Mesenchymal stem cell (in vitro differentiated cells and primary cell): ENCODE measurements around the gene ACOX3.

Experiments used
- DNase-seq: peaks from one replicate; pipeline ENCODE4 v3.0.0-alpha.2; 2013
- H2AFZ ChIP-seq: one replicate; pipeline ENCODE4 v1.6.1; 2013; ENCODE audit warnings: low read depth, mild to moderate bottlenecking, control low read depth, inconsistent platforms, low read length, moderate library complexity
- H2AK5ac ChIP-seq: 2 replicates; pipeline ENCODE4 v1.6.1; 2013; ENCODE audit warnings: low read length, moderate library complexity, mild to moderate bottlenecking, inconsistent platforms; ENCODE audit not compliant: severe bottlenecking
- H2BK120ac ChIP-seq: one replicate; pipeline ENCODE4 v1.6.1; 2013; ENCODE audit warnings: low read depth, mild to moderate bottlenecking, inconsistent platforms, low read length, moderate library complexity
- H2BK12ac ChIP-seq, 2 experiments: one replicate each; pipeline ENCODE4 v1.6.1; 2013; ENCODE audit warnings: inconsistent platforms in 2 of 2, low read length in 2 of 2, mild to moderate bottlenecking in 2 of 2, moderate library complexity in 2 of 2, control low read depth in 1 of 2
- H2BK15ac ChIP-seq: one replicate; pipeline ENCODE4 v1.6.1; 2013; ENCODE audit warnings: mild to moderate bottlenecking, low read depth, inconsistent platforms; ENCODE audit not compliant: poor library complexity, severe bottlenecking
- H2BK5ac ChIP-seq: 2 replicates; pipeline ENCODE4 v1.6.1; 2013; ENCODE audit warnings: low read depth, mild to moderate bottlenecking, low read length, control low read depth, inconsistent platforms; ENCODE audit not compliant: poor library complexity, severe bottlenecking
- H3K14ac ChIP-seq, 2 experiments: one replicate each; pipeline ENCODE4 v1.6.1; 2013; ENCODE audit warnings: inconsistent platforms in 2 of 2, low read length in 2 of 2, control low read depth in 1 of 2, mild to moderate bottlenecking in 1 of 2, moderate library complexity in 1 of 2
- H3K18ac ChIP-seq, 2 experiments: one replicate each; pipeline ENCODE4 v1.6.1; 2013; ENCODE audit warnings: inconsistent platforms in 2 of 2, low read length in 2 of 2, control low read depth in 1 of 2, low read depth in 1 of 2, mild to moderate bottlenecking in 1 of 2
- H3K23ac ChIP-seq, 2 experiments: one replicate each; pipeline ENCODE4 v1.6.1; 2013; ENCODE audit warnings: inconsistent platforms in 2 of 2, low read length in 2 of 2, mild to moderate bottlenecking in 2 of 2, moderate library complexity in 2 of 2, control low read depth in 1 of 2
- H3K27ac ChIP-seq: 2 replicates; pipeline ENCODE4 v1.5.1; 2013; ENCODE audit warnings: mild to moderate bottlenecking, moderate library complexity, low read length, control low read depth, inconsistent platforms; ENCODE audit not compliant: poor library complexity, severe bottlenecking
- H3K27me3 ChIP-seq, 2 experiments: 2 replicates each; pipeline versions ENCODE4 v1.6.1 to v1.7.0; 2013; ENCODE audit warnings: low read length in 2 of 2, mild to moderate bottlenecking in 2 of 2, moderate library complexity in 2 of 2, control low read depth in 1 of 2, inconsistent platforms in 1 of 2; ENCODE audit not compliant: control insufficient read depth in 1 of 2, insufficient read depth in 1 of 2
- H3K36me3 ChIP-seq, 2 experiments: 2 replicates each; pipeline versions ENCODE4 v1.6.1 to v1.7.0; 2013; ENCODE audit warnings: low read length in 2 of 2, control low read depth in 1 of 2, inconsistent platforms in 1 of 2, low read depth in 1 of 2, mild to moderate bottlenecking in 1 of 2; ENCODE audit not compliant: insufficient read depth in 2 of 2, control insufficient read depth in 1 of 2
- H3K4ac ChIP-seq, 2 experiments: one replicate each; pipeline ENCODE4 v1.6.1; 2013; ENCODE audit warnings: inconsistent platforms in 2 of 2, low read length in 2 of 2, mild to moderate bottlenecking in 2 of 2, moderate library complexity in 2 of 2, control low read depth in 1 of 2, low read depth in 1 of 2
- H3K4me1 ChIP-seq: 2 replicates; pipeline ENCODE4 v1.6.1; 2013; ENCODE audit warnings: low read depth, low read length, control low read depth; ENCODE audit not compliant: control insufficient read depth, insufficient read depth
- H3K4me2 ChIP-seq: 2 replicates; pipeline ENCODE4 v1.6.1; 2013; ENCODE audit warnings: low read length, mild to moderate bottlenecking, inconsistent platforms; ENCODE audit not compliant: poor library complexity, severe bottlenecking
- H3K4me3 ChIP-seq, 2 experiments: 2 replicates each; pipeline versions ENCODE4 v1.5.1 to v1.7.0; 2013; ENCODE audit warnings: low read length in 2 of 2, mild to moderate bottlenecking in 2 of 2, control low read depth in 1 of 2, low read depth in 1 of 2; ENCODE audit not compliant: insufficient read depth in 1 of 2
- H3K79me1 ChIP-seq: replicated peaks from 2 replicates; pipeline ENCODE4 v1.6.1; 2013; ENCODE audit warnings: mild to moderate bottlenecking, control low read depth, low read length, inconsistent platforms; ENCODE audit not compliant: poor library complexity, severe bottlenecking
- H3K9ac ChIP-seq: 2 replicates; pipeline ENCODE4 v1.7.0; 2013; ENCODE audit warnings: mild to moderate bottlenecking, low read length, moderate library complexity
- H3K9me3 ChIP-seq: 2 replicates; pipeline ENCODE4 v1.7.0; 2013; ENCODE audit warnings: mild to moderate bottlenecking, low read length; ENCODE audit not compliant: control insufficient read depth
- H4K8ac ChIP-seq: one replicate; pipeline ENCODE4 v1.6.1; 2013; ENCODE audit warnings: inconsistent platforms, mild to moderate bottlenecking, low read length, moderate library complexity
- H4K91ac ChIP-seq: one replicate; pipeline ENCODE4 v1.6.1; 2013; ENCODE audit warnings: mild to moderate bottlenecking, low read length, inconsistent platforms
- WGBS: methylation state at CpG from one replicate; pipeline ENCODE4 v1.1.7; 2013; ENCODE audit warnings: mixed read lengths; 5-methylcytosine and 5-hydroxymethylcytosine counted together

Gene ACOX3

GRCh38 chr4:8344377-8344776, 96.1 kb downstream of the ACOX3 start:
- Histone ChIP-seq H2BK5ac (no peak overlapping the region), H2BK120ac (no peak overlapping the region), H4K8ac (no peak overlapping the region), H3K4me3 (no peak overlapping the region), H3K36me3 (no peaks in the 10 kb centered on the region), H2BK15ac (no peak overlapping the region), H3K4ac (no peak overlapping the region), H3K18ac (no peak overlapping the region), H3K4me2 (no peak overlapping the region), H4K91ac (no peak overlapping the region), H2AFZ (no peak overlapping the region), H3K9me3 (no peaks in the 10 kb centered on the region), H3K14ac (no peak overlapping the region), H3K9ac (no peak overlapping the region), H2AK5ac (no peak overlapping the region), H3K4me1 (peaks cover 5% of the 10 kb centered on the region), H3K23ac (no peak overlapping the region), H3K27ac (no peak overlapping the region), H2BK12ac (no peak overlapping the region), H3K27me3 (peaks cover 8 to 33% of the 10 kb centered on the region in 2 experiments), H3K79me1 (no peaks in the 10 kb centered on the region)
- WGBS = 84% methylated on average over 14 of the region's 14 CpGs
- no peak for DNase-seq

GRCh38 chr4:8343967-8344331, 96.6 kb downstream of the ACOX3 start:
- H3K9ac ChIP-seq = no peak overlapping the region
- no peak for DNase-seq
- no peak overlapping the region for H2BK12ac ChIP-seq
- H2AK5ac ChIP-seq = no peak overlapping the region
- WGBS = 92% methylated on average over 10 of the region's 11 CpGs
- no peak overlapping the region for H4K8ac ChIP-seq
- no peak overlapping the region for H4K91ac ChIP-seq
- no peak overlapping the region for H2BK120ac ChIP-seq
- peaks cover 8 to 33% of the 10 kb centered on the region in 2 experiments for H3K27me3 ChIP-seq
- H3K79me1 ChIP-seq = no peaks in the 10 kb centered on the region
- no peak overlapping the region for H2BK15ac ChIP-seq
- no peak overlapping the region for H2BK5ac ChIP-seq
- no peak overlapping the region for H3K4me2 ChIP-seq
- H3K4me3 ChIP-seq = no peak overlapping the region
- no peak overlapping the region for H3K23ac ChIP-seq
- no peak overlapping the region for H3K27ac ChIP-seq
- H3K9me3 ChIP-seq = no peaks in the 10 kb centered on the region
- H3K4me1 ChIP-seq = peaks cover 5% of the 10 kb centered on the region
- H3K14ac ChIP-seq = no peak overlapping the region
- H2AFZ ChIP-seq = no peak overlapping the region
- no peak overlapping the region for H3K18ac ChIP-seq
- no peak overlapping the region for H3K4ac ChIP-seq
- no peaks in the 10 kb centered on the region for H3K36me3 ChIP-seq

GRCh38 chr4:8343262-8343966, 97.1 kb downstream of the ACOX3 start:
- H3K4me3 ChIP-seq = no peak overlapping the region
- no peak overlapping the region for H2AK5ac ChIP-seq
- H3K79me1 ChIP-seq = no peaks in the 10 kb centered on the region
- no peak overlapping the region for H4K91ac ChIP-seq
- no peaks in the 10 kb centered on the region for H3K9me3 ChIP-seq
- no peak overlapping the region for H3K18ac ChIP-seq
- no peak overlapping the region for H3K4ac ChIP-seq
- no peak for DNase-seq
- no peaks in the 10 kb centered on the region for H3K36me3 ChIP-seq
- no peak overlapping the region for H3K23ac ChIP-seq
- 92% methylated on average over 28 of the region's 28 CpGs for WGBS
- peak overlapping the region in 1 of 2 experiments; percentile 70 for H2BK12ac ChIP-seq
- H4K8ac ChIP-seq = no peak overlapping the region
- no peak overlapping the region for H2AFZ ChIP-seq
- H2BK120ac ChIP-seq = no peak overlapping the region
- H2BK15ac ChIP-seq = peak overlapping the region; percentile 19
- peaks cover 5% of the 10 kb centered on the region for H3K4me1 ChIP-seq
- peak overlapping the region; percentile 33 for H3K9ac ChIP-seq
- peaks cover 8 to 33% of the 10 kb centered on the region in 2 experiments for H3K27me3 ChIP-seq
- no peak overlapping the region for H3K4me2 ChIP-seq
- no peak overlapping the region for H2BK5ac ChIP-seq
- no peak overlapping the region for H3K14ac ChIP-seq
- H3K27ac ChIP-seq = no peak overlapping the region

GRCh38 chr4:8342651-8343261, 97.8 kb downstream of the ACOX3 start:
- no peaks in the 10 kb centered on the region for H3K36me3 ChIP-seq
- no peak overlapping the region for H3K27ac ChIP-seq
- peak overlapping the region in 1 of 2 experiments; percentile 70 for H2BK12ac ChIP-seq
- no peak overlapping the region for H3K23ac ChIP-seq
- no peak overlapping the region for H2AFZ ChIP-seq
- no peak overlapping the region for H2BK5ac ChIP-seq
- H3K18ac ChIP-seq = no peak overlapping the region
- H3K27me3 ChIP-seq = peaks cover 8 to 27% of the 10 kb centered on the region in 2 experiments
- no peak overlapping the region for H2BK120ac ChIP-seq
- no peak overlapping the region for H2AK5ac ChIP-seq
- no peak overlapping the region for H4K91ac ChIP-seq
- no peaks in the 10 kb centered on the region for H3K9me3 ChIP-seq
- H3K14ac ChIP-seq = no peak overlapping the region
- no peak overlapping the region for H2BK15ac ChIP-seq
- peaks cover 5% of the 10 kb centered on the region for H3K4me1 ChIP-seq
- H3K4me2 ChIP-seq = no peak overlapping the region
- H3K9ac ChIP-seq = no peak overlapping the region
- DNase-seq = no peak
- H3K4me3 ChIP-seq = no peak overlapping the region
- WGBS = 76% methylated on average over 16 of the region's 16 CpGs
- no peak overlapping the region for H3K4ac ChIP-seq
- no peaks in the 10 kb centered on the region for H3K79me1 ChIP-seq
- H4K8ac ChIP-seq = no peak overlapping the region
